ENCODE results near the gene NINJ2. TPM values are rescaled to one million over a fixed set of nuclear protein-coding genes. Genes with fewer than 3 reads are reported as not detected.
A peak's percentile ranks its signal among the peaks of the same experiment; 100 is the strongest.
"Not testable (repeated sequence)": the region's sequence is repeated elsewhere in the genome, so short reads cannot be mapped to it uniquely, and the experiment has no call there.

The NINJ2 gene
- total RNA-seq, 1 donor from 2014 or later = not detected

DNA sequence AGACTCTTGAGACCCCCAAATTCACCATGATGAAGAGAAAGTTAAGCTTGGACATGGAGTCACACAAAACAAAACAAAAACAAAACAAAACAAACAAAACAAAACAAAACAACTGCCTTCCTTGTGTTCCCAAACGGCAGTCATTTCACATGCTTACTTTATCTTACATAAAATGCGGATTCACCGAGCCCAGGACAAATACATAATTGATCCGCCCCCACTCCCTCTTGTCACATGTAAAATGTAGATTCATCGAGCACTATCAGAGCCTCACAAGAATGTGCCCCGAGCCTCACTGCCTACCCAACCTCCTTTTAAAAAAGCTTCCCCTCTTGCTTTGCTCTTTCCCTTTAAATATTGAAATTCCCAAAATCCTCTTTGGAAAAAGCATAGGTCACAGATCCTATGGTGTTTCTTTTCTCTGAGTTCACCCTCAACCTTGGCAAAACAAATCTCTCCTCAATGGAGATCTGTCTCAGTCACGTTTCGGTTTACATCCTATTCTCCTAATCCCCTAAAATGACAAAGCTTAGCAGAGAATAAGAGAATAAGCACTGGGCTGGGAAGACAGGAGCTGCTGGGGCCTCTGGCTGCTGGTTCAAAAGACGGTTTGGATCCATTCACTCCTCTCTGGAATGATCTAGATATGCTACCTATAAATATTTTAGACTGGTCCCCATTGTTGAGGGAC lies 83.7 kb downstream of the NINJ2 start:
- H3K36me3 Mint-ChIP-seq (ENCODE audit: low read depth, unreplicated experiment) = no peaks in the 10 kb centered on the region
- Histone ChIP-seq H3K4me2 (ENCODE audit: low read length) (peak overlapping the region; percentile 33), H3K27ac (ENCODE audit: low read depth, low read length) (no peak overlapping the region), H3K79me2 (ENCODE audit: insufficient read depth, low read length) (no peaks in the 10 kb centered on the region), H3K27me3 (ENCODE audit: insufficient read depth, low read length) (no peaks in the 10 kb centered on the region), H2AFZ (ENCODE audit: low read depth, low read length) (no peak overlapping the region), H4K20me1 (ENCODE audit: insufficient read depth, low read length) (no peaks in the 10 kb centered on the region), H3K4me1 (ENCODE audit: insufficient read depth, low read length) (no peaks in the 10 kb centered on the region), H3K36me3 (ENCODE audit: insufficient read depth, low read length) (no peaks in the 10 kb centered on the region), H3K9ac (ENCODE audit: low read length) (no peak overlapping the region), H3K9me3 (ENCODE audit: insufficient read depth, low read depth, low read length) (no peaks in the 10 kb centered on the region), H3K4me3 (ENCODE audit: insufficient read depth, low read depth, low read length) (no peak overlapping the region)
- TF ChIP-seq EZH2 (IDR thresholded peaks at IDR 0.05; ENCODE audit: insufficient read depth, low read length) = no peak
- TF ChIP-seq, protein P1, sequence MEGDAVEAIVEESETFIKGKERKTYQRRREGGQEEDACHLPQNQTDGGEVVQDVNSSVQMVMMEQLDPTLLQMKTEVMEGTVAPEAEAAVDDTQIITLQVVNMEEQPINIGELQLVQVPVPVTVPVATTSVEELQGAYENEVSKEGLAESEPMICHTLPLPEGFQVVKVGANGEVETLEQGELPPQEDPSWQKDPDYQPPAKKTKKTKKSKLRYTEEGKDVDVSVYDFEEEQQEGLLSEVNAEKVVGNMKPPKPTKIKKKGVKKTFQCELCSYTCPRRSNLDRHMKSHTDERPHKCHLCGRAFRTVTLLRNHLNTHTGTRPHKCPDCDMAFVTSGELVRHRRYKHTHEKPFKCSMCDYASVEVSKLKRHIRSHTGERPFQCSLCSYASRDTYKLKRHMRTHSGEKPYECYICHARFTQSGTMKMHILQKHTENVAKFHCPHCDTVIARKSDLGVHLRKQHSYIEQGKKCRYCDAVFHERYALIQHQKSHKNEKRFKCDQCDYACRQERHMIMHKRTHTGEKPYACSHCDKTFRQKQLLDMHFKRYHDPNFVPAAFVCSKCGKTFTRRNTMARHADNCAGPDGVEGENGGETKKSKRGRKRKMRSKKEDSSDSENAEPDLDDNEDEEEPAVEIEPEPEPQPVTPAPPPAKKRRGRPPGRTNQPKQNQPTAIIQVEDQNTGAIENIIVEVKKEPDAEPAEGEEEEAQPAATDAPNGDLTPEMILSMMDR (IDR thresholded peaks at IDR 0.05; ENCODE audit: insufficient read depth, low read depth, low read length) = no peak
- FAIRE-seq = no peak
- H3K4me1 Mint-ChIP-seq (ENCODE audit: low read depth, unreplicated experiment) = peaks cover 8% of the 10 kb centered on the region
- H3K4me3 Mint-ChIP-seq (ENCODE audit: unreplicated experiment) = no peak overlapping the region
- no peak for DNase-seq (ENCODE audit: low read depth)
- peaks cover 2% of the 10 kb centered on the region for H3K9me3 Mint-ChIP-seq (ENCODE audit: unreplicated experiment)
- peaks cover 13% of the 10 kb centered on the region for H3K27me3 Mint-ChIP-seq (ENCODE audit: low read depth, unreplicated experiment)
- H3K27ac Mint-ChIP-seq (ENCODE audit: unreplicated experiment) = no peak overlapping the region

GRCh38 chr12:578748-579419 lies 84.4 kb downstream of the NINJ2 start:
- Mint-ChIP-seq H3K4me3 (ENCODE audit: unreplicated experiment) (no peak overlapping the region), H3K27me3 (ENCODE audit: low read depth, unreplicated experiment) (peaks cover 11% of the 10 kb centered on the region), H3K27ac (ENCODE audit: unreplicated experiment) (no peak overlapping the region), H3K36me3 (ENCODE audit: low read depth, unreplicated experiment) (no peaks in the 10 kb centered on the region), H3K4me1 (ENCODE audit: low read depth, unreplicated experiment) (peaks cover 10% of the 10 kb centered on the region), H3K9me3 (ENCODE audit: unreplicated experiment) (peaks cover 5% of the 10 kb centered on the region)
- H3K27ac ChIP-seq (ENCODE audit: low read depth, low read length) = no peak overlapping the region
- FAIRE-seq (no peak), DNase-seq (ENCODE audit: low read depth) (peak; percentile 17)
- no peaks in the 10 kb centered on the region for H3K9me3 ChIP-seq (ENCODE audit: insufficient read depth, low read depth, low read length)
- H3K4me3 ChIP-seq (ENCODE audit: insufficient read depth, low read depth, low read length) = no peak overlapping the region
- TF ChIP-seq EZH2 (IDR thresholded peaks at IDR 0.05; ENCODE audit: insufficient read depth, low read length) = no peak
- TF ChIP-seq, protein P1 (IDR thresholded peaks at IDR 0.05; ENCODE audit: insufficient read depth, low read depth, low read length) = no peak
- no peak overlapping the region for H2AFZ ChIP-seq (ENCODE audit: low read depth, low read length)
- H3K27me3 ChIP-seq (ENCODE audit: insufficient read depth, low read length) = no peaks in the 10 kb centered on the region
- H3K79me2 ChIP-seq (ENCODE audit: insufficient read depth, low read length) = no peaks in the 10 kb centered on the region
- H3K4me2 ChIP-seq (ENCODE audit: low read length) = peak overlapping the region; percentile 33
- H3K36me3 ChIP-seq (ENCODE audit: insufficient read depth, low read length) = no peaks in the 10 kb centered on the region
- H3K4me1 ChIP-seq (ENCODE audit: insufficient read depth, low read length) = no peaks in the 10 kb centered on the region
- no peak overlapping the region for H3K9ac ChIP-seq (ENCODE audit: low read length)
- no peaks in the 10 kb centered on the region for H4K20me1 ChIP-seq (ENCODE audit: insufficient read depth, low read length)

DNA sequence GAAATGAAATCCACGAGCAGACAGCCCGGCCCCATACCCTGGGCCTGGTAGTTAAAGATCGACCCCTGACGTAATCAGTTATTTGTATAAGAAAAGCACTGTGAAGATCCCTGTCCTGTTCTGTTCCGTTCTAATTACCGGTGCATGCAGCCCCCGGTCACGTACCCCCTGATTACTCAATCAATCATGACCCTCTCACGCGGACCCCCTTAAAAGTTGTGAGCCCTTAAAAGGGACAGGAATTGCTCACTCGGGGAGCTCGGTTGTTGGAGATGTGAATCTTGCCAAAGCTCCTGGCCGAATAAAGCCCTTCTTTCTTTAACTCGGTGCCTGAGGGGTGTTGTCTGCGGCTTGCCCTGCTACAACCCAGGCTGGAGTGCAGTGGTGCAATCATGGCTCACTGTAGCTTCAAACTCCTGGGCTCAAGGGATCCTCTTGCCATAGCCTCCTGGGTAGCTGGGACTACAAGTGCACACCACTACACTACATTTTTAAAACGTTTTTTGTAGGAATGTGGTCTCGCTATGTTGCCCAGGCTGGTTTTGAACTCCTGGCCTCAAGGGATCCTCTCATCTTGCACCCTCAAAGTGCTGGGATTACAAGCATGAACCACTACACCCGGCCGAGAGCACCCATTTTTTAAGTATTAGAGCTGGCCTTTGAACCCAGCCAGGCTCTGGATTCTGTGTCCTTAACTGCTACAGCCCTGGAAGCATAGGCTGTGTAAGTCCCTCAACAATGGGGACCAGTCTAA lies 85.1 kb downstream of the NINJ2 start:
- H3K9me3 ChIP-seq (ENCODE audit: insufficient read depth, low read depth, low read length); H3K4me3 ChIP-seq (ENCODE audit: insufficient read depth, low read depth, low read length); H2AFZ ChIP-seq (ENCODE audit: low read depth, low read length); H3K4me3 Mint-ChIP-seq (ENCODE audit: unreplicated experiment); H3K9ac ChIP-seq (ENCODE audit: low read length); H3K79me2 ChIP-seq (ENCODE audit: insufficient read depth, low read length); H4K20me1 ChIP-seq (ENCODE audit: insufficient read depth, low read length); H3K27ac ChIP-seq (ENCODE audit: low read depth, low read length); DNase-seq (ENCODE audit: low read depth); H3K4me1 ChIP-seq (ENCODE audit: insufficient read depth, low read length); H3K4me1 Mint-ChIP-seq (ENCODE audit: low read depth, unreplicated experiment); H3K36me3 ChIP-seq (ENCODE audit: insufficient read depth, low read length); H3K4me2 ChIP-seq (ENCODE audit: low read length); H3K27me3 ChIP-seq (ENCODE audit: insufficient read depth, low read length); H3K9me3 Mint-ChIP-seq (ENCODE audit: unreplicated experiment); FAIRE-seq; H3K36me3 Mint-ChIP-seq (ENCODE audit: low read depth, unreplicated experiment): not testable (repeated sequence)
- H3K27me3 Mint-ChIP-seq (ENCODE audit: low read depth, unreplicated experiment) = peaks cover 11% of the 10 kb centered on the region
- peak overlapping the region; percentile 80 for H3K27ac Mint-ChIP-seq (ENCODE audit: unreplicated experiment)

All from astrocyte (in vitro differentiated cells and primary cell).